HCT116 (cell line): ENCODE data around the gene UBE2E2. TPM values are rescaled to one million over a fixed set of nuclear protein-coding genes. Genes with fewer than 3 reads are reported as not detected.

Source experiments
- ATAC-seq: fragments of 200-7000 bp; cut with Tn5 transposase; 2 replicates; pipeline ENCODE4 v1.9.1; 2020; ENCODE audit warnings: mild to moderate bottlenecking, moderate library complexity
- BruUV-seq: library from RNA; stranded (reverse); fragments of 400-500 nt; replicated peaks from 2 replicates; lab custom pipeline; 2021; lab: Mats Ljungman, UMichigan
- CTCF ChIA-PET: fragments of 300-600 bp; sonication (Branson Sonifier 250); formaldehyde crosslinking; loops from one replicate; lab custom pipeline; 2021; ENCODE audit warnings: antibody characterized with exemption; lab: Charles Lee
- POLR2A ChIA-PET: fragments of 300-600, 350-600 bp; sonication (Branson Sonifier 250); formaldehyde crosslinking; loops from one replicate; lab custom pipeline; 2021; ENCODE audit warnings: antibody characterized with exemption; lab: Charles Lee
- RAD21 ChIA-PET, 2 experiments: fragments of 300-600 bp; sonication (Branson Sonifier 250); formaldehyde crosslinking; loops; one replicate each; lab custom pipeline; 2023; ENCODE audit warnings: low total read pairs in 2 of 2; ENCODE audit not compliant: uncharacterized antibody in 2 of 2, unreplicated experiment in 2 of 2, low non-redundant PET in 1 of 2; lab: Charles Lee
- DNase-seq: peaks from one replicate; pipeline ENCODE4 v3.0.0-alpha.2; 2010; ENCODE audit warnings: low read depth, low spot score
- H2AFZ ChIP-seq: fragments of 200-600 bp; shearing (Covaris generic), sonication (generic); 2 replicates; pipeline ENCODE4 v1.6.1; 2017; ENCODE audit warnings: low read depth, mixed run types, mixed read lengths, antibody characterized with exemption, low read length; ENCODE audit not compliant: poor library complexity, severe bottlenecking
- H3K27ac ChIP-seq: 2 replicates; pipeline ENCODE4 v1.5.1; 2012; ENCODE audit warnings: low read depth, low read length
- H3K27me3 ChIP-seq: fragments of 200-600 bp; sonication (generic); 2 replicates; pipeline ENCODE4 v1.6.1; 2016; ENCODE audit warnings: mixed run types, low read length, mixed read lengths; ENCODE audit not compliant: insufficient read depth
- H3K36me3 ChIP-seq, 2 experiments: fragments of 200-500 bp in 1 of 2; fragments of 200-600 bp in 1 of 2; sonication (Bioruptor generic) in 1 of 2; sonication (generic) in 1 of 2; 2 replicates each; pipeline versions ENCODE4 v1.5.1 to v1.6.1; 2014 to 2016; ENCODE audit warnings: low read length in 2 of 2, inconsistent platforms in 1 of 2, mixed read lengths in 1 of 2, mixed run types in 1 of 2; ENCODE audit not compliant: insufficient read depth in 2 of 2, control insufficient read depth in 1 of 2
- H3K4me1 ChIP-seq, 2 experiments: fragments of 200-600 bp in 1 of 2; sonication (generic) in 1 of 2; 2 replicates each; pipeline versions ENCODE4 v1.5.1 to v1.6.1; 2012 to 2017; ENCODE audit warnings: low read length in 2 of 2, inconsistent platforms in 1 of 2, mild to moderate bottlenecking in 1 of 2, mixed read lengths in 1 of 2, mixed run types in 1 of 2, moderate library complexity in 1 of 2; ENCODE audit not compliant: insufficient read depth in 2 of 2, control insufficient read depth in 1 of 2
- H3K4me2 ChIP-seq: fragments of 200-600 bp; sonication (generic); 2 replicates; pipeline ENCODE4 v1.6.1; 2017; ENCODE audit warnings: mixed run types, low read length, mixed read lengths
- H3K4me3 ChIP-seq, 2 experiments: fragments of 200-600 bp in 1 of 2; sonication (generic) in 1 of 2; replicated peaks in 1 of 2; 2 replicates each; pipeline ENCODE4 v1.5.1; 2011 to 2016; ENCODE audit warnings: low read length in 2 of 2, control low read depth in 1 of 2, low read depth in 1 of 2, mild to moderate bottlenecking in 1 of 2, mixed read lengths in 1 of 2, mixed run types in 1 of 2
- H3K79me2 ChIP-seq: fragments of 200-600 bp; sonication (generic); 2 replicates; pipeline ENCODE4 v1.6.1; 2017; ENCODE audit warnings: mild to moderate bottlenecking, mixed run types, low read length, moderate library complexity, mixed read lengths; ENCODE audit not compliant: insufficient read depth
- H3K9ac ChIP-seq: fragments of 200-600 bp; sonication (generic); 2 replicates; pipeline ENCODE4 v1.6.1; 2016; ENCODE audit warnings: low read length, mixed read lengths
- H3K9me2 ChIP-seq: fragments of 200-600 bp; sonication (generic), shearing (Covaris generic); 2 replicates; pipeline ENCODE4 v1.6.1; 2017; ENCODE audit warnings: mixed run types, mild to moderate bottlenecking, moderate library complexity; ENCODE audit not compliant: insufficient read depth
- H3K9me3 ChIP-seq, 2 experiments: fragments of 200-500 bp in 1 of 2; fragments of 200-600 bp in 1 of 2; sonication (Bioruptor generic) in 1 of 2; sonication (generic) in 1 of 2; 2 replicates each; pipeline ENCODE4 v1.6.1; 2014 to 2017; ENCODE audit warnings: low read length in 2 of 2, mixed read lengths in 2 of 2, inconsistent platforms in 1 of 2, low read depth in 1 of 2, mild to moderate bottlenecking in 1 of 2, mixed run types in 1 of 2, moderate library complexity in 1 of 2; ENCODE audit not compliant: control insufficient read depth in 1 of 2, insufficient read depth in 1 of 2
- H4K20me1 ChIP-seq: fragments of 200-600 bp; sonication (generic), shearing (Covaris generic); 2 replicates; pipeline ENCODE4 v1.6.1; 2017; ENCODE audit warnings: mixed run types, mild to moderate bottlenecking, moderate library complexity; ENCODE audit not compliant: insufficient read depth
- ATF3 ChIP-seq: IDR thresholded peaks from 2 replicates; pipeline ENCODE4 v1.6.1; 2012
- CBX3 ChIP-seq: IDR thresholded peaks from 2 replicates; pipeline ENCODE4 v1.6.1; 2012; ENCODE audit warnings: low read depth
- CEBPB ChIP-seq: IDR thresholded peaks from 2 replicates; pipeline ENCODE4 v1.6.1; 2012; ENCODE audit warnings: low read depth
- CTCF ChIP-seq, 3 experiments: fragments of 200-600 bp in 1 of 3; sonication (generic) in 1 of 3; IDR thresholded peaks in 2 of 3; conservative IDR thresholded peaks in 1 of 3; 2 replicates each; pipeline ENCODE4 v1.5.1; 2012 to 2017; ENCODE audit warnings: low read depth in 2 of 3, low read length in 2 of 3, antibody characterized with exemption in 1 of 3, borderline replicate concordance in 1 of 3, control low read depth in 1 of 3, mild to moderate bottlenecking in 1 of 3, mixed read lengths in 1 of 3, mixed run types in 1 of 3, moderate library complexity in 1 of 3; ENCODE audit not compliant: insufficient read depth in 1 of 3
- EGR1 ChIP-seq: IDR thresholded peaks from 2 replicates; pipeline ENCODE4 v1.6.1; 2012; ENCODE audit warnings: low read depth
- ELF1 ChIP-seq: IDR thresholded peaks from 2 replicates; pipeline ENCODE4 v1.6.1; 2012; ENCODE audit warnings: low read depth, borderline replicate concordance
- EZH2 ChIP-seq: fragments of 200-600 bp; sonication (generic); IDR thresholded peaks from 2 replicates; pipeline ENCODE4 v1.6.1; 2017; ENCODE audit warnings: antibody characterized with exemption, mixed run types
- EZH2phosphoT487 ChIP-seq: fragments of 200-600 bp; IDR thresholded peaks from 2 replicates; pipeline ENCODE4 v1.6.1; 2018; ENCODE audit warnings: antibody characterized with exemption, borderline replicate concordance
- FOSL1 ChIP-seq: IDR thresholded peaks from 2 replicates; pipeline ENCODE4 v1.6.1; 2012; ENCODE audit warnings: low read depth
- JUND ChIP-seq: IDR thresholded peaks from 2 replicates; pipeline ENCODE4 v1.6.1; 2012
- POLR2A ChIP-seq: IDR thresholded peaks from 2 replicates; pipeline ENCODE4 v1.7.0; 2011; ENCODE audit warnings: borderline replicate concordance; ENCODE audit not compliant: insufficient read depth, insufficient read length; ENCODE audit errors: extremely low read depth
- SP1 ChIP-seq: IDR thresholded peaks from 2 replicates; pipeline ENCODE4 v1.6.1; 2012; ENCODE audit warnings: low read depth
- SRF ChIP-seq: IDR thresholded peaks from 2 replicates; pipeline ENCODE4 v1.6.1; 2012; ENCODE audit warnings: low read depth
- TCF7L2 ChIP-seq: IDR thresholded peaks from 2 replicates; pipeline ENCODE4 v1.7.0; 2011; ENCODE audit warnings: borderline replicate concordance, inconsistent platforms; ENCODE audit not compliant: insufficient read depth, insufficient read length; ENCODE audit errors: extremely low read depth
- YY1 ChIP-seq: IDR thresholded peaks from 2 replicates; pipeline ENCODE4 v1.6.1; 2011; ENCODE audit warnings: low read length, low read depth, moderate library complexity, mild to moderate bottlenecking; ENCODE audit not compliant: insufficient replicate concordance; ENCODE audit errors: extremely low read depth
- ZBTB33 ChIP-seq: IDR thresholded peaks from 2 replicates; pipeline ENCODE4 v1.6.1; 2011; ENCODE audit warnings: mild to moderate bottlenecking, low read length, moderate library complexity; ENCODE audit not compliant: insufficient replicate concordance; ENCODE audit errors: extremely low read depth
- ZFX ChIP-seq: fragments of 450-650 bp; IDR thresholded peaks from 2 replicates; pipeline ENCODE4 v1.6.1; 2017
- ZNF274 ChIP-seq: fragments of 200-500 bp; sonication (Bioruptor generic); IDR thresholded peaks from 2 replicates; pipeline ENCODE4 v1.6.1; 2014; ENCODE audit warnings: mild to moderate bottlenecking, low read depth, low read length, inconsistent platforms
- intact Hi-C: fragments of 100-400 bp; cut with micrococcal nuclease; formaldehyde crosslinking; loops from 2 replicates; pipeline ENCODE4 v1.10.0; 2022
- total RNA-seq: library from RNA; stranded (reverse); gene quantifications from one replicate; pipeline ENCODE4 v1.2.1, GENCODE V29; 2021; ENCODE audit not compliant: unreplicated experiment

The UBE2E2 gene
- total RNA-seq, 1 experiment from 2014 or later: 21.4 TPM

- peaks cover 3% of the 10 kb centered on the region; the same call in 1 of the 2 replicates for H3K27me3 ChIP-seq
- H3K9me3 ChIP-seq: no peaks in the 10 kb centered on the region
- H3K36me3 ChIP-seq: no peaks in the 10 kb centered on the region
- intact Hi-C loops: no loop called here
- no peak overlapping the region for H3K27ac ChIP-seq
- H3K9ac ChIP-seq: no peak overlapping the region
- H2AFZ ChIP-seq: no peak overlapping the region
- no TSS peak for BruUV-seq
- peak overlapping the region; percentile 9; the same call in 1 of the 2 replicates for H3K4me2 ChIP-seq
- H3K9me2 ChIP-seq: no peaks in the 10 kb centered on the region
- DNase-seq: no peak
- ATAC-seq: peak; percentile 50; the same call in 1 of the 2 replicates
- peaks cover 0 to 7% of the 10 kb centered on the region in 2 experiments; a peak in 1 of 4 replicates for H3K4me1 ChIP-seq
- TF ChIP-seq EGR1: no peak
- TF ChIP-seq CEBPB: no peak
- TF ChIP-seq CTCF (IDR thresholded peaks at IDR 0.05 in 2 of 3, conservative IDR thresholded peaks at IDR 0.05 in 1 of 3; ENCODE audit: borderline replicate concordance in 1 of 3, insufficient read depth in 1 of 3, low read depth in 2 of 3, low read length in 2 of 3): no peak
- TF ChIP-seq EZH2: no peak
- TF ChIP-seq EZH2phosphoT487: no peak
- no peak for TF ChIP-seq POLR2A
- TF ChIP-seq TCF7L2: peak; percentile 29
- no peak for TF ChIP-seq SRF
- TF ChIP-seq FOSL1: peak; percentile 72
- TF ChIP-seq JUND: peak; percentile 41; the same call in 1 of the 2 replicates
- no peak for TF ChIP-seq ZNF274
- no peak for TF ChIP-seq ZBTB33
- no peak for TF ChIP-seq SP1
- no peak for TF ChIP-seq ELF1
- TF ChIP-seq CBX3: no peak
- no peak for TF ChIP-seq YY1
- TF ChIP-seq ZFX: no peak
- no peak for TF ChIP-seq ATF3
- CTCF ChIA-PET: no interaction called here
- POLR2A ChIA-PET: no interaction called here
- no peaks in the 10 kb centered on the region for H4K20me1 ChIP-seq
- H3K4me3 ChIP-seq: no peak overlapping the region
- RAD21 ChIA-PET: no interaction called here
- H3K79me2 ChIP-seq: no peaks in the 10 kb centered on the region
Observed at GRCh38 chr3:23172059-23172458, 31.1 kb upstream of the UBE2E2 start.
